H9 (cell line): ENCODE measurements around the gene ELF2. TPM values are rescaled to one million over a fixed set of nuclear protein-coding genes. Genes with fewer than 3 reads are reported as not detected.
A peak's percentile ranks its signal among the peaks of the same experiment; 100 is the strongest.

ENCODE experiments used
- DNase-seq: peaks from one replicate; pipeline ENCODE4 v3.0.0-alpha.2; 2017
- H2AFZ ChIP-seq: one replicate; pipeline ENCODE4 v1.6.1; 2013; ENCODE audit warnings: mild to moderate bottlenecking, low read length, control low read depth, moderate library complexity
- H2AK5ac ChIP-seq: 2 replicates; pipeline ENCODE4 v1.6.1; 2013; ENCODE audit warnings: low read length, control low read depth, mixed read lengths; ENCODE audit not compliant: insufficient read length
- H2BK120ac ChIP-seq: one replicate; pipeline ENCODE4 v1.6.1; 2013; ENCODE audit warnings: low read depth, mild to moderate bottlenecking, low read length, control low read depth, inconsistent platforms; ENCODE audit not compliant: poor library complexity, severe bottlenecking
- H2BK12ac ChIP-seq: 2 replicates; pipeline ENCODE4 v1.6.1; 2013; ENCODE audit warnings: low read length, control low read depth, mixed read lengths, low read depth; ENCODE audit not compliant: insufficient read length
- H2BK15ac ChIP-seq: 2 replicates; pipeline ENCODE4 v1.6.1; 2013; ENCODE audit warnings: low read depth, low read length, control low read depth
- H2BK20ac ChIP-seq: one replicate; pipeline ENCODE4 v1.6.1; 2013; ENCODE audit warnings: low read depth, mild to moderate bottlenecking, low read length, control low read depth, inconsistent platforms; ENCODE audit not compliant: poor library complexity, severe bottlenecking
- H2BK5ac ChIP-seq: 2 replicates; pipeline ENCODE4 v1.6.1; 2013; ENCODE audit warnings: low read length, control low read depth, mixed read lengths; ENCODE audit not compliant: insufficient read length
- H3K14ac ChIP-seq: 2 replicates; pipeline ENCODE4 v1.6.1; 2013; ENCODE audit warnings: low read length, control low read depth; ENCODE audit not compliant: insufficient read depth
- H3K18ac ChIP-seq: 2 replicates; pipeline ENCODE4 v1.6.1; 2013; ENCODE audit warnings: low read depth, mild to moderate bottlenecking, mixed read lengths, low read length, control low read depth; ENCODE audit not compliant: insufficient read length
- H3K23ac ChIP-seq: 2 replicates; pipeline ENCODE4 v1.6.1; 2013; ENCODE audit warnings: low read length, control low read depth, mixed read lengths, low read depth; ENCODE audit not compliant: insufficient read length
- H3K23me2 ChIP-seq: 2 replicates; pipeline ENCODE4 v1.6.1; 2013; ENCODE audit warnings: low read depth, mild to moderate bottlenecking, mixed read lengths, low read length, control low read depth; ENCODE audit not compliant: insufficient read length, poor library complexity, severe bottlenecking
- H3K27ac ChIP-seq: 2 replicates; pipeline ENCODE4 v1.5.1; 2013; ENCODE audit warnings: low read length, control low read depth, mixed read lengths, low read depth; ENCODE audit not compliant: insufficient read length
- H3K27me3 ChIP-seq: 2 replicates; pipeline ENCODE4 v1.6.1; 2013; ENCODE audit warnings: low read length, control low read depth, inconsistent platforms; ENCODE audit not compliant: insufficient read depth
- H3K4ac ChIP-seq: 2 replicates; pipeline ENCODE4 v1.6.1; 2013; ENCODE audit warnings: low read depth, mild to moderate bottlenecking, control low read depth, inconsistent platforms, low read length, moderate library complexity
- H3K4me1 ChIP-seq: 2 replicates; pipeline ENCODE4 v1.6.1; 2013; ENCODE audit warnings: low read length, control low read depth, inconsistent platforms; ENCODE audit not compliant: insufficient read depth
- H3K4me2 ChIP-seq: 2 replicates; pipeline ENCODE4 v1.6.1; 2013; ENCODE audit warnings: low read length, control low read depth, mixed read lengths; ENCODE audit not compliant: insufficient read length, insufficient read depth
- H3K56ac ChIP-seq: 2 replicates; pipeline ENCODE4 v1.6.1; 2013; ENCODE audit warnings: low read depth, mild to moderate bottlenecking, mixed read lengths, low read length, control low read depth; ENCODE audit not compliant: insufficient read length
- H3K79me1 ChIP-seq: 2 replicates; pipeline ENCODE4 v1.6.1; 2013; ENCODE audit warnings: low read depth, mild to moderate bottlenecking, moderate library complexity, low read length, control low read depth, inconsistent platforms; ENCODE audit not compliant: insufficient read depth, poor library complexity, severe bottlenecking
- H3K79me2 ChIP-seq: 2 replicates; pipeline ENCODE4 v1.6.1; 2013; ENCODE audit warnings: low read length, control low read depth, inconsistent platforms; ENCODE audit not compliant: insufficient read depth
- H3K9ac ChIP-seq: 2 replicates; pipeline ENCODE4 v1.6.1; 2013; ENCODE audit warnings: low read length, control low read depth, mixed read lengths; ENCODE audit not compliant: insufficient read length; ENCODE audit errors: extremely low read depth
- H3K9me3 ChIP-seq: one replicate; pipeline ENCODE4 v1.6.1; 2013; ENCODE audit warnings: low read depth, low read length, inconsistent platforms; ENCODE audit not compliant: control insufficient read depth
- H3T11ph ChIP-seq: one replicate; pipeline ENCODE4 v1.6.1; 2013; ENCODE audit warnings: mild to moderate bottlenecking, low read length, control low read depth, inconsistent platforms
- H4K20me1 ChIP-seq: one replicate; pipeline ENCODE4 v1.6.1; 2013; ENCODE audit not compliant: control insufficient read depth, insufficient read length, insufficient read depth
- H4K5ac ChIP-seq: 2 replicates; pipeline ENCODE4 v1.6.1; 2013; ENCODE audit warnings: low read depth, mild to moderate bottlenecking, mixed read lengths, low read length, control low read depth; ENCODE audit not compliant: insufficient read length
- H4K8ac ChIP-seq: replicated peaks from 2 replicates; pipeline ENCODE4 v1.6.1; 2013; ENCODE audit warnings: low read length, control low read depth, mixed read lengths, low read depth; ENCODE audit not compliant: insufficient read length
- H4K91ac ChIP-seq: 2 replicates; pipeline ENCODE4 v1.6.1; 2013; ENCODE audit warnings: low read depth, mild to moderate bottlenecking, moderate library complexity, mixed read lengths, low read length, control low read depth; ENCODE audit not compliant: insufficient read length
- H3K27ac Mint-ChIP-seq, 3 experiments: 2 replicates in 2 of 3; 3 replicates in 1 of 3; pipeline ENCODE4 v1.8.0; 2020 to 2021; ENCODE audit warnings: mixed read lengths in 3 of 3, mild to moderate bottlenecking in 1 of 3, moderate library complexity in 1 of 3
- H3K27me3 Mint-ChIP-seq: 2 replicates; pipeline ENCODE4 v1.8.0; 2021; ENCODE audit warnings: low read depth, mild to moderate bottlenecking, moderate library complexity, mixed read lengths
- H3K36me3 Mint-ChIP-seq, 3 experiments: 2 replicates in 2 of 3; 3 replicates in 1 of 3; pipeline ENCODE4 v1.8.0; 2020 to 2021; ENCODE audit warnings: low read depth in 3 of 3, mixed read lengths in 3 of 3; ENCODE audit not compliant: insufficient read depth in 1 of 3
- H3K4me1 Mint-ChIP-seq, 2 experiments: 2 replicates each; pipeline ENCODE4 v1.8.0; 2020; ENCODE audit warnings: mixed read lengths in 2 of 2
- H3K4me3 Mint-ChIP-seq, 2 experiments: 2 replicates in 1 of 2; 3 replicates in 1 of 2; pipeline ENCODE4 v1.8.0; 2020 to 2021; ENCODE audit warnings: mild to moderate bottlenecking in 2 of 2, mixed read lengths in 2 of 2, moderate library complexity in 1 of 2
- H3K9me3 Mint-ChIP-seq, 2 experiments: 2 replicates in 1 of 2; 3 replicates in 1 of 2; pipeline ENCODE4 v1.8.0; 2020; ENCODE audit warnings: mild to moderate bottlenecking in 2 of 2, mixed read lengths in 2 of 2, moderate library complexity in 1 of 2
- CTCF ChIP-seq: fragments of 200-600 bp; sonication (generic); conservative IDR thresholded peaks from 3 replicates; pipeline ENCODE4 v1.8.0; 2021; ENCODE audit warnings: antibody characterized with exemption, mild to moderate bottlenecking
- WGBS: extraction: QIAGEN DNeasy Blood & Tissue Kit; methylation state at CpG from one replicate; pipeline ENCODE4 v1.1.7; 2013; ENCODE audit warnings: missing lambda C conversion rate, low lambda C conversion rate, mixed read lengths; ENCODE audit not compliant: insufficient read length; ENCODE audit errors: extremely low coverage; 5-methylcytosine and 5-hydroxymethylcytosine counted together
- total RNA-seq: library from RNA; stranded (reverse); gene quantifications from 2 replicates; pipeline ENCODE4 v1.2.1, GENCODE V29; 2021

ELF2 gene
- total RNA-seq, 1 experiment from 2014 or later: 49.6 TPM

GRCh38 chr4:139152249-139152648 lies 24.8 kb downstream of the ELF2 start:
- Histone ChIP-seq H4K20me1 (no peaks in the 10 kb centered on the region), H3K4ac (no peak overlapping the region), H3K27ac (no peak overlapping the region), H2BK20ac (no peak overlapping the region), H2AK5ac (no peak overlapping the region), H2BK5ac (no peak overlapping the region), H4K8ac (no peak overlapping the region), H2AFZ (no peak overlapping the region), H3T11ph (no peak overlapping the region), H3K27me3 (no peaks in the 10 kb centered on the region), H4K91ac (no peak overlapping the region), H3K9me3 (no peaks in the 10 kb centered on the region), H3K4me2 (no peak overlapping the region), H4K5ac (no peak overlapping the region), H3K23ac (no peak overlapping the region), H3K79me1 (no peaks in the 10 kb centered on the region), H3K56ac (no peak overlapping the region), H2BK120ac (no peak overlapping the region), H3K9ac (no peak overlapping the region), H3K79me2 (peaks cover 11% of the 10 kb centered on the region; the same call in 1 of the 2 replicates), H3K4me1 (peaks cover 7% of the 10 kb centered on the region; the same call in 1 of the 2 replicates), H3K14ac (no peak overlapping the region), H2BK15ac (no peak overlapping the region), H3K23me2 (peaks cover 2% of the 10 kb centered on the region), H2BK12ac (no peak overlapping the region), H3K18ac (no peak overlapping the region)
- H3K4me3 Mint-ChIP-seq: no peak overlapping the region
- H3K27ac Mint-ChIP-seq: peak overlapping the region in 1 of 3 experiments; percentile 66; a peak in 3 of 7 replicates
- WGBS: no CpG with 5 or more reads among the region's 2 CpGs
- no peak for TF ChIP-seq CTCF
- H3K4me1 Mint-ChIP-seq: peaks cover 44 to 55% of the 10 kb centered on the region in 2 experiments
- H3K9me3 Mint-ChIP-seq: no peaks in the 10 kb centered on the region
- H3K27me3 Mint-ChIP-seq: no peaks in the 10 kb centered on the region
- peaks cover under 1 to 13% (median 5%) of the 10 kb centered on the region in 3 experiments; a peak in 6 of 7 replicates for H3K36me3 Mint-ChIP-seq
- no peak for DNase-seq
